HepG2 (cell line): Measurements from ENCODE around the gene NTN3. TPM values are rescaled to one million over a fixed set of nuclear protein-coding genes. Genes with fewer than 3 reads are reported as not detected.

Source experiments
- ATAC-seq: fragments of 200-7000 bp; cut with Tn5 transposase; 3 replicates; pipeline ENCODE4 v1.9.1; 2020; ENCODE audit warnings: mild to moderate bottlenecking, moderate library complexity
- BruUV-seq: library from RNA; stranded (reverse); fragments of 400-500 nt; replicated peaks from 2 replicates; lab custom pipeline; 2021; lab: Mats Ljungman, UMichigan
- CTCF ChIA-PET: fragments of 300-600 bp; formaldehyde crosslinking; extraction: SDS; loops from one replicate; lab custom pipeline; 2021; ENCODE audit warnings: low total read pairs, inconsistent platforms, low intra/inter-chr PET ratio; lab: Yijun Ruan, JAX
- POLR2A ChIA-PET: fragments of 350-600 bp; sonication (Branson Sonifier 250); formaldehyde crosslinking; loops from one replicate; lab custom pipeline; 2020; ENCODE audit warnings: antibody characterized with exemption, inconsistent platforms; lab: Yijun Ruan, JAX
- DNase-seq: peaks from one replicate; pipeline ENCODE4 v3.0.0-alpha.2; 2015; ENCODE audit warnings: low spot score
- FAIRE-seq: peaks from 3 replicates; lab custom pipeline; 2011; peaks lifted over from hg19 to GRCh38; lab: Jason Lieb, UNC
- H2AFZ ChIP-seq: one replicate; pipeline ENCODE4 v1.6.1; 2011; ENCODE audit warnings: low read length, inconsistent platforms
- H3K27ac ChIP-seq: fragments of 300-600 bp; 3 replicates; pipeline ENCODE4 v1.8.0; 2011; ENCODE audit warnings: mixed run types, mild to moderate bottlenecking, mixed read lengths, low read length, inconsistent platforms; ENCODE audit not compliant: insufficient read depth; ENCODE audit errors: extremely low read length
- H3K27me3 ChIP-seq, 2 experiments: fragments of 200-600 bp in 1 of 2; 2 replicates in 1 of 2; 3 replicates in 1 of 2; pipeline versions ENCODE4 v1.6.0 to v1.8.0; 2011; ENCODE audit warnings: low read length in 2 of 2, mild to moderate bottlenecking in 2 of 2, moderate library complexity in 2 of 2, inconsistent platforms in 1 of 2; ENCODE audit not compliant: insufficient read depth in 2 of 2, control insufficient read depth in 1 of 2
- H3K36me3 ChIP-seq, 2 experiments: fragments of 200-600 bp in 1 of 2; replicated peaks in 1 of 2; 2 replicates in 1 of 2; 3 replicates in 1 of 2; pipeline versions ENCODE4 v1.5.1 to v1.8.0; 2011; ENCODE audit warnings: low read length in 2 of 2, inconsistent platforms in 1 of 2; ENCODE audit not compliant: insufficient read depth in 2 of 2, control insufficient read depth in 1 of 2
- H3K4me1 ChIP-seq: 2 replicates; pipeline ENCODE4 v1.5.1; 2012; ENCODE audit warnings: low read length, inconsistent platforms; ENCODE audit not compliant: insufficient read depth
- H3K4me2 ChIP-seq: 2 replicates; pipeline ENCODE4 v1.6.0; 2011; ENCODE audit warnings: low read depth, low read length, inconsistent platforms
- H3K4me3 ChIP-seq, 3 experiments: fragments of 200-600 bp in 1 of 3; sonication (generic), shearing (Covaris generic) in 1 of 3; replicated peaks in 1 of 3; 2 replicates each; pipeline ENCODE4 v1.5.1; 2011 to 2016; ENCODE audit warnings: low read length in 3 of 3, inconsistent platforms in 2 of 3, low read depth in 2 of 3, mild to moderate bottlenecking in 2 of 3, control low read depth in 1 of 3, mixed read lengths in 1 of 3; ENCODE audit not compliant: insufficient read depth in 1 of 3
- H3K79me2 ChIP-seq: one replicate; pipeline ENCODE4 v1.6.1; 2011; ENCODE audit warnings: low read length, inconsistent platforms; ENCODE audit not compliant: insufficient read depth
- H3K9ac ChIP-seq: 2 replicates; pipeline ENCODE4 v1.6.0; 2011; ENCODE audit warnings: mild to moderate bottlenecking, low read depth, low read length, inconsistent platforms; ENCODE audit not compliant: insufficient read depth
- H3K9me3 ChIP-seq: 2 replicates; pipeline ENCODE4 v1.5.1; 2012; ENCODE audit warnings: mild to moderate bottlenecking, low read length
- H4K20me1 ChIP-seq: 2 replicates; pipeline ENCODE4 v1.6.0; 2011; ENCODE audit warnings: inconsistent platforms, mild to moderate bottlenecking, low read length, moderate library complexity; ENCODE audit not compliant: insufficient read depth
- AKAP8 ChIP-seq: sonication (generic); formaldehyde crosslinking; IDR thresholded peaks from 2 replicates; pipeline ENCODE4 v1.5.1; 2020; ENCODE audit warnings: mild to moderate bottlenecking, missing genetic modification reagents
- MTF1 ChIP-seq: sonication (generic); formaldehyde crosslinking; IDR thresholded peaks from 2 replicates; pipeline ENCODE4 v1.5.0; 2020; ENCODE audit warnings: missing genetic modification reagents
- SAP130 ChIP-seq: IDR thresholded peaks from 2 replicates; pipeline ENCODE4 v1.6.1; 2016; ENCODE audit warnings: low read depth
- ZFP36 ChIP-seq: fragments of 150-350 bp; IDR thresholded peaks from 2 replicates; pipeline ENCODE4 v1.6.1; 2018; ENCODE audit warnings: borderline replicate concordance, low read length, low read depth; ENCODE audit not compliant: partially characterized antibody
- ZNF296 ChIP-seq: sonication (generic); formaldehyde crosslinking; conservative IDR thresholded peaks from 2 replicates; pipeline ENCODE4 v1.5.0; 2020; ENCODE audit warnings: mild to moderate bottlenecking, missing genetic modification reagents
- WGBS: methylation state at CpG from one replicate; pipeline ENCODE4 v1.1.6; 2017; ENCODE audit warnings: low lambda C conversion rate; 5-methylcytosine and 5-hydroxymethylcytosine counted together
- in situ Hi-C: cut with HindIII; loops from 2 replicates; pipeline ENCODE4 v1.10.0; 2017; ENCODE audit warnings: low pct_unique_long_range_greater_than_20kb; ENCODE audit not compliant: extremely low pct_ligation_motif_present
- intact Hi-C: fragments of 100-400 bp; cut with micrococcal nuclease; formaldehyde crosslinking; loops from one replicate; pipeline ENCODE4 v1.10.0; 2022; ENCODE audit not compliant: unreplicated experiment
- polyA plus RNA-seq, 8 experiments: library from polyadenylated mRNA; depleted of rRNA in 3 of 8; stranded (reverse) in 7 of 8; unstranded in 1 of 8; fragments of >200 nt; fragmentation: Illumina TruSeq in 4 of 8; extraction: Trizol in 4 of 8; gene quantifications; 2 replicates each; pipeline versions ENCODE4 v1.2.1 to v1.2.3, GENCODE V29; 2011 to 2016; ENCODE audit warnings: low read depth in 4 of 8, missing spikeins in 1 of 8, mixed read lengths in 1 of 8; ENCODE audit not compliant: insufficient read depth in 1 of 8
- total RNA-seq, 5 experiments: library from RNA; depleted of rRNA; stranded (reverse); fragments of >200 nt; fragmentation: Illumina TruSeq; extraction: Trizol; gene quantifications; 2 replicates each; pipeline ENCODE4 v1.2.3, GENCODE V29; 2016; ENCODE audit warnings: low read depth in 1 of 5

The NTN3 gene
- total and polyA plus RNA-seq, 2 of the 13 experiments (the other 11 are each of a cell fraction or from before 2014, with no cell fraction given), result 0.09 to 0.20 TPM

- intact Hi-C loops (no loop called here), in situ Hi-C loops (no loop called here)
- Histone ChIP-seq H2AFZ (no peak overlapping the region), H3K36me3 (no peaks in the 10 kb centered on the region), H3K27me3 (peaks cover 8 to 25% of the 10 kb centered on the region in 2 experiments), H3K9ac (peak overlapping the region; percentile 44; the same call in 1 of the 2 replicates), H3K4me2 (peak overlapping the region; percentile 83), H3K4me3 (peak overlapping the region; percentile 29 to 65 (median 43); a peak in 5 of 6 replicates), H3K27ac (no peak overlapping the region), H3K79me2 (no peaks in the 10 kb centered on the region), H3K9me3 (no peaks in the 10 kb centered on the region), H4K20me1 (no peaks in the 10 kb centered on the region; the same call in 1 of the 2 replicates), H3K4me1 (peaks cover 51% of the 10 kb centered on the region)
- no TSS peak for BruUV-seq
- ChIA-PET CTCF (no interaction called here), POLR2A (interaction anchor here (0.7 to 1.7 kb wide), 4 partner anchors 9 to 217 kb away, joined by 4 to 6 read pairs (median 4); partner anchors contain the start of genes ECI1 and TEDC2)
- TF ChIP-seq SAP130 (CRISPR knock-in tag), result peak; percentile 34; the same call in 1 of the 2 replicates
- TF ChIP-seq ZFP36, result no peak
- 0 out of 2 replicates have a peak, but pooled peaks have one; percentile 12 for TF ChIP-seq AKAP8 (CRISPR knock-in tag)
- 0 out of 2 replicates have a peak, but pooled peaks have one; percentile 32 for TF ChIP-seq ZNF296 (CRISPR knock-in tag)
- TF ChIP-seq MTF1 (CRISPR knock-in tag), result 0 out of 2 replicates have a peak, but pooled peaks have one; percentile 21
- peak; percentile 19 for ATAC-seq
- no peak for DNase-seq
- no peak for FAIRE-seq
- 2% methylated on average over 5 of the region's 14 CpGs for WGBS
These were observed 2.2 kb upstream of the NTN3 start for GRCh38 chr16:2468725-2469398.
